Loucy (cell line): ENCODE measurements around the gene XYLB.

ENCODE experiments used
- CTCF ChIP-seq: fragments of 200-600 bp; sonication (generic); conservative IDR thresholded peaks from 2 replicates; pipeline ENCODE4 v1.5.1; 2014; ENCODE audit warnings: mild to moderate bottlenecking, antibody characterized with exemption, low read length
- EZH2phosphoT487 ChIP-seq: fragments of 200-600 bp; IDR thresholded peaks from 2 replicates; pipeline ENCODE4 v1.6.1; 2018; ENCODE audit warnings: antibody characterized with exemption, mild to moderate bottlenecking, moderate library complexity, borderline replicate concordance

DNA sequence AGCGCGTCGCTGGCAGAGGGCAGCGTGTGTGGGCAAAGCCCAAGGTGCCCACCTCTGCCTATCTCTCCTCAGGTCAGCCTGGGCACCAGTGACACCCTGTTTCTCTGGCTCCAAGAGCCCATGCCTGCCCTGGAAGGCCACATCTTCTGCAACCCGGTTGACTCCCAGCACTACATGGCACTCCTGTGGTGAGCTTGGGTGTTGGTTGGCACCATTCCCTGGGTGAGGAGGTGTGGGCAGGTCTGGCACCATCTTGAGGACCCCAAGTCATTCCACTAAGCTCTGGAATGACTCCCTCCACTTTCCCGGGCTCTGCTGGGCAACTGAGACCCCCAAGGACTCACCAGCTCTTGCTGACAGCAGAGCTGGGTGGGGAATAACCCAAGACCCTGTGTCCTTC, 28.5 kb downstream of the XYLB start:
- TF ChIP-seq CTCF, result peak; percentile 33; the same call in 1 of the 2 replicates
- TF ChIP-seq EZH2phosphoT487, result no peak
